CD4-positive, alpha-beta T cell treated with Interleukin-6 at 100 ng/mL for 8 hours (primary cell): ENCODE data around the gene TSC1.
"Not testable (repeated sequence)": the region's sequence is repeated elsewhere in the genome, so short reads cannot be mapped to it uniquely, and the experiment has no call there.

Source experiments
- DNase-seq: peaks from one replicate; pipeline ENCODE4 v3.0.0-alpha.2; 2020; ENCODE audit warnings: mixed read lengths, low spot score

Gene TSC1

DNA sequence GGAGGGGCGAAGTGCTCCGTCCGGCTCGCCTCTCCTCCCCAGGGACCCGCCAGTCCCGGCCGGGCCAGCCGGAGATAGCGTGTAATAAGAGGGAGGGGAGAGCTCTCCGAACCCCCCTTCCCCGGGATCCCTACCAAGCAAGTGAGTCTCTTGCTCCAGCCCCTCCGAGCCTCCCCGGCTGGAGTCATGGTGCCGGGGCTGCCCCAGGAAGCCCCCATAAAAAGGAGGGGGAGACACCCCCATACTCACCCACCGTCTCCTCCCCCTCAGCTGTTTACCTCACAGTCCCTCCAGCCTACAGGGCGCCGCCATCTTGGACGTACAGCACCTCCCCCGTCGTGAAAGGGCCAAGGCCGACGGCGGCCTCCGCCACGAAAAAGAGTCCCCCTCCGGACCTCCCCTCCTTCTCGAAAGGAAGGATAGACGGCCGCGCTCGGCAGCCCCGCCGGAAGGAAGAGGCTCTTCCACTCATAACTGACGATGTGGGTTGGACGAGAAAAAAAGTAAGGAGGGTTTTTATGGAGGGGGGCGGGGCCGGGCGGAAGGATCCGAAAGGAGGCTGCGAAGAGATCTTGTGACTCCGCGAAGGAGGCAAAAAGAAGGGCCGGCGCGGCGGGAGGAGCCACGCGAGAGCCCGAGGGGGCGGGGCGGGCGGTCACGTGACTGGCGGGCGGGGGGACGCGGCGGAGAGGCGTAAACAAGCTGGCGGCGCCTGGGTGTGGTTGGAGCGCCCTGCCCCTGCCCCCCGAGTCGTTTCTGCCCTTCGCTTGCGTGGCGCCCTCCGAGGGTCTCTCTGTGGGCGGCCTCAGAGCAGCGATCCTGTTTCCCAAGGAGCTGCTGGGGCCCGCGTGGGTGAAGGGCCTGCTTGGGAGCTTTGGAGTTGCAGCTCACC, at the start of gene TSC1:
Gene TSC1, minus strand, starts transcription at position 323 of the 892 bp plus-strand sequence. CDS start 15,744 bp downstream, outside the sequence.
- peak; percentile 98 for DNase-seq

- DNase-seq, result no peak
Observed at GRCh38 chr9:132993511-132993939, 49.1 kb upstream of the TSC1 start.

DNA sequence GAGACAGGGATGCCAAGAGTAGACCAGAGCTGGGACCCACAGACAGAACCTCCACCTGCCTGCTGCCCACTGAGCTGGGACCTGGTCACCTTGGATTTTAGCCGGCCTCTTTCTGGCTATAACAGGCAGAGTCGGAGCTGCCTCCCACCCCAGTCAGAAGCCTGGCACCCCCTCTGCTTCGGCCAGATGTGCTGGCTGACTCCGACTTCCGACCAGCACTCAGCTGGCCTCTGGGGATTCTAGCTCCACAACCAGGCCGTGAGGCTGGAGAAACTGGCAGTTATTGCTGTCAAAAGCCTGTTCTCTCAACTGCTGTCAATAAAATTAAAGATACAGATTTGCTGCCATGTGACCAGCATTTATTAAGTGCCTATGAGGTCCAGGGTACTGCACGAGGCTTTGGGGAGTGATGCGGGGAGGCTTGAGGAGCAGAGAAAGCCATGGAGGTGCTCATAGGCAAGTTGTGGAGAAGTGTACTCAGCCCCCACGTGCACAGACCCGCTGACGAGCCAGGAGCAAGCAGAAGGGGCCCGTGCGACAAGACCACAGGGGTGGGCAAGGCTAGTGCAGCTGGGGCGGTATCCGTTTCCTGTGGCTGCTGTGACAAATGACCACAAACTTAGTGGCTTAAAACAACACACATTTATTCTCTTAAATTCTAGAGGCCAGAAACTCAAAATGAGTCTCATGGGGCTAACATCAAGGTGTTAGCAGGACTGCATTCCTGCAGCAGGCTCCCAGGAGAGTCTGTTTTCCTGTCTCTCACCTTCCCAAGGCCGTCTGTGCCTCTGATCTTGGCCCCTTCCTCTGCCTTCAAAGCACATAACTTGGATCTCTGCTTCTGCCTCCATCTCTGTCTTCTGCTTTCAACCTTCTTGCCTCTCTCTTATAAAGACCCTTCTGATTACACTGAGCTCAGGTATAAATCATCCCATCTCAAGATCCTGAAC, 47.2 kb upstream of the TSC1 start:
- DNase-seq, result no peak

GRCh38 chr9:132990781-132991180, 46.4 kb upstream of the TSC1 start:
- no peak for DNase-seq

- DNase-seq, result not testable (repeated sequence)
Observed at GRCh38 chr9:132989998-132990557, 45.7 kb upstream of the TSC1 start.

DNA sequence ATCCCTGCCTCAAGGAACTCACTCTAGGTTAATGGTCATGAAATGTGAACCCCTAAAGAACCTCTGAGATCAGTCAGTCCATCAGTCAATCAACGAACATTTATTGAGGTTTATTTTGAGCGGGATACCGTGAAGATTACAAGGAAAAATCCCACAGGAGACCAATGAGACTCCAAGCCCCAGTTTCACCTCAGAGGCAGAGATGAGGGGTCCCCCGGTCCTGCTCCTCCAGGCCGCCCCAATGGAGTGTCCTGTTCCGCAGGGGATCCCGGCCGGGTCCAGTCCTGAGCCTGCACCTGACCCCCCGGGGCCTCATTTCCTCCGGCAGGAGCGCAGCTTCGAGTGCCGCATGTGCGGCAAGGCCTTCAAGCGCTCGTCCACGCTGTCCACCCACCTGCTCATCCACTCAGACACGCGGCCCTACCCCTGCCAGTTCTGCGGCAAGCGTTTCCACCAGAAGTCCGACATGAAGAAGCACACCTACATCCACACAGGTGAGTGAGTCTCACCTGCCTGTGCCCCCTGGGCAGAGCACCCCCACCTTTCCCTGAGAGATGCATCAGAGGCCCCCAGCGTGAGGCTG, 45.1 kb upstream of the TSC1 start:
- no peak for DNase-seq

- DNase-seq, result no peak
Observed at GRCh38 chr9:132989014-132989310, 44.5 kb upstream of the TSC1 start.

GRCh38 chr9:132988244-132989013, 44.0 kb upstream of the TSC1 start:
- DNase-seq, result no peak

DNA sequence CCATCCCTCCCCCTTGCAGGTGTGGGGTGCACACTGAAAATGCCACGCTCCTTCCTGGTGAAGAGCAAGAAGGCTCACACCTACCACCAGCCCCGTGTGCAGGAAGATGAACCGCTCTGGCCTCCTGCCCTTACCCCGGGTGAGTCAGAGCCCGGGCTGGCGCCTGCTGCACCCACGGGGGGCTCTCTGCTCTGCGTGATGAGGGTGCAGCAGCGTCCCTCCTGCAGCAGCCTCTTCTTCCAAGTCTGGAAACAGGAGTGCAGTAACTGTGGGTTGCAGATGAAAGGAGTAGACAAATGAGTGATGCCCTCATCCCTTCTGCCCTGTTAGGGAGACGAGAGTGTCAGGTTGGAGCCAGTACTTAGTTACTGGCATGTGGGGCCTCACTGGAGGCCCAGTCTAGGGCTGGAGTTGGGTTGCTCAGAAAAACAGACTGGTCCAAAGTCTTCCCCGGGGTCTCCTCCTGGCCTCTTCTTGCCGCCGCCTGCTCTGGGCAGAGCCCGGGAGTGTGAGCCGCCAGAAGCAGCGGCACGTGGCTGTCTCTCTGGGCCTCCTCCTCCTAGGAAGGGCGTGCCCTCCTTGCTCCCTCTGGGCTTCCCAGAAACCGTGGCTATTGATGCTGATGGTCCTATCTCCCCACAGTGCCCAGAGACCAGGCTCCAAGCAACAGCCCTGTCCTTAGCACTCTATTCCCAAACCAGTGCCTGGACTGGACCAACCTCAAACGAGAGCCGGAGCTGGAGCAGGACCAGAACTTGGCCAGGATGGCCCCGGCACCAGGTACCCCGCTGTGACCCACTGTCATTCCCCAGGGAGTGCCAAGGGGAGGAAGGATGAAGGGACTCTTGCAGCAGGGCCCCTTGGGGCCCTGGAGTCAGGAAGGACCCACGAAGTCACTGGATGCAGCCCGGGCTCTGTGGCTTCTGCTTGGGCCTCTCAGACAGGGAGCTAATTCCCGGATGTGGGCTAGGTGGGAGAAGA, 42.5 kb upstream of the TSC1 start:
- DNase-seq, result no peak

GRCh38 chr9:132986114-132986513, 41.7 kb upstream of the TSC1 start:
- no peak for DNase-seq

DNA sequence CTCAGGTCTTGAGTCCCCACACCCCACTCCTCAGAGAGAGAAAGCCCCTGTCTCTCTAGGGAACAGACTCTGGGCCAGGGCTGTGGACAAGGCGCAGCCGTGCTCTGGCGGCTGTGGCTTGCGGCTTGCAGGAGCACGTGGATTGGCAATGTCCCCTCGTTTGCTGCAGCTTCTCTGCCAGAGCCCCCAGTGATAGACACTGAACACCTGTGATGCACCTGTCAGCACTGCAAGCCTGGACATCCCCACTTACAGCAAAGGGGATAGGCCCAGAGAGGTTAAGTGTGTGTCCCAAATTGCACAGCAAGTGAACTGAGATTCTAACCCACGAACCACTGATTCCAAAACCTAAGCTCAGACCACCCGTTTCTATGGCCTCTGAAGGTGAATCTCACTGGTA, 41.1 kb upstream of the TSC1 start:
- no peak for DNase-seq

DNA sequence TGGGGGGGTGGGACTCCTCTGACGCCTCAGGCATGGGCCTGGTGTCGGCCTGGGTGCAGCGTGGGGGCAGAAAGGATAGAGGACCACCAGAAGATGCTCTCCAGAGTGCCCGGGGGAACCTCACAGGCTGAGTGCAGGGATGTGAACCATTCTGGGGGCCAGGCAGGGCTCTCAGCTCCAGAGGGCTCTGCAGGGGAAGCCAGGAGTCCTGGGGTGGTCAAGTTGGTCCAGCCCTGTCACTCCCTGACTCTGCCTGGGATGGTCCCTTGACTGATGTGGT, 40.6 kb upstream of the TSC1 start:
- no peak for DNase-seq

- no peak for DNase-seq
Observed at GRCh38 chr9:132984202-132985070, 40.0 kb upstream of the TSC1 start.

DNA sequence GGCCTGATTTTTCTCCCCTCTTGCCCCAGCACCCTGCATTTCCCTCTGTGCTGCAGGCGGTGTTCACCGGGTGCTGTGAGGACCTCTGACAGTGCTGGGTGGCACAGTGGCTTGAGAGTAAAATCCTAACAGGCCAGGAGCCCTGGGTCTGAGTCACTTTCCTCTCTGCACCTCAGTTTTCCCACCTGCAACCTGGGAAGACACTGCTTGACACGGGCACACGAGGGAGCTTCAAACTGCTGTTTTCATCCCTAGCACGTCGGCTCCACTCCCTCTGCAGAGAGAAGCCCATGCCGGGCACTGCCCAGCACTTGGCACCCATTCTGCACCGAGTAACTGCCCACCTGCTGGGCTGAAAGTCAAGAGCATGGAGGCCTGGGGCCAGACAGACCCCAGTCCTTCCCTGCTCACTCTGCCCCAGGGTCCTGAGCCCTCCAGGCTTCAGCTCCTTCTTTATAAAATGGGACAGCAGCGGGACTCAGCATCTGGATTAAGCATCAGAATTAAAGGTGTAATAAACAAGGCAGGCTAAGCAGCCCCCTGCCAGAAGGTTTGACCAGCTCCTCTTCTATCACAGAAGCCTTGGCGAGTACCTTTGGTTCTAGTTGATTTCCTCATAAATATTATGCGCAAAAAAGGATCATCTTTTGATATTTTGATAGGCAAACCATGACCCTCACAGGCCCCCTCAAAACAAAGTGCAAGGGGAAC, 39.2 kb upstream of the TSC1 start:
- DNase-seq, result no peak

DNA sequence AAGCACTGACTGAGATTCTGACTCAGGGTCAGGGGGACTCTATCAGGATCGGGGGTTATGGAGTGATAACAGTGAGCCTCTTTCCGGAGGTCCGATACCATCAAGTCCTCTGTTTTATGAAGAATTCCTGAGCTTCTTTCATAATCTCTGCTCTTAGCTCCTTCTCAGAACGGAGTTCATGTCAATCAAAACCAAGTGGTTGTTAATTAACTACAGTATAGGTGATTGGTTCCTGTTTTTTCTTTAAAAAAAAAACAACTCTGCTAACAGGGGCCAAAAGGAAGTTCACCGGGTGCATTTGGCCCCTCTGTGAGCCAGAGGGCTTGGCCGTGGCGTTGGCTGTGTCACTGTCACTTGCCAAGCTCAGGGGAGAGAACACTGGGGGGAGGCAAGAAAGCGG, 38.0 kb upstream of the TSC1 start:
- DNase-seq, result no peak

- DNase-seq, result no peak
Observed at GRCh38 chr9:132980157-132980556, 35.7 kb upstream of the TSC1 start.

- DNase-seq, result no peak
Observed at GRCh38 chr9:132978451-132979131, 34.2 kb upstream of the TSC1 start, which contains the start of gene GFI1B. Gene GFI1B (plus strand): TSS chr9:132978694. CDS start chr9:132986679, 7,985 bp downstream.

GRCh38 chr9:132978112-132978450, 33.7 kb upstream of the TSC1 start:
- DNase-seq, result no peak
